Kidney glomerular epithelial cell (primary cell): Measurements from ENCODE around the gene TCP10L.
"Not testable (repeated sequence)": the region's sequence is repeated elsewhere in the genome, so short reads cannot be mapped to it uniquely, and the experiment has no call there.

ENCODE experiments used
- DNase-seq: peaks from one replicate; lab custom pipeline; 2025; lab: John Stamatoyannopoulos, UW

The TCP10L gene

GRCh38 chr21:32585042-32585710 lies at the start of gene TCP10L:
Gene TCP10L (minus strand): TSS chr21:32585523. CDS start chr21:32584304, 1,219 bp downstream.
- DNase-seq, result no peak

GRCh38 chr21:32626621-32627196 lies 41.4 kb upstream of the TCP10L start:
- DNase-seq, result no peak

GRCh38 chr21:32618218-32618617 lies 32.9 kb upstream of the TCP10L start:
- DNase-seq, result not testable (repeated sequence)

- no peak for DNase-seq
Measured at GRCh38 chr21:32613436-32614043, 28.2 kb upstream of the TCP10L start.

- DNase-seq, result no peak
Measured at GRCh38 chr21:32612999-32613337, 27.6 kb upstream of the TCP10L start.

- DNase-seq, result peak; percentile 97
Measured at GRCh38 chr21:32612075-32612998, 27.0 kb upstream of the TCP10L start, which contains the start of gene CFAP298. Gene CFAP298 (minus strand): TSS chr21:32612377. CDS start chr21:32612243, 134 bp downstream.

GRCh38 chr21:32611471-32611997 lies 26.2 kb upstream of the TCP10L start:
- DNase-seq, result no peak

GRCh38 chr21:32610940-32611339 lies 25.6 kb upstream of the TCP10L start:
- not testable (repeated sequence) for DNase-seq

- DNase-seq, result no peak
Measured at GRCh38 chr21:32608851-32609250, 23.5 kb upstream of the TCP10L start.

- no peak for DNase-seq
Measured at GRCh38 chr21:32605469-32605868, 20.1 kb upstream of the TCP10L start.

- no peak for DNase-seq
Measured at GRCh38 chr21:32604464-32604863, 19.1 kb upstream of the TCP10L start.

- DNase-seq, result no peak
Measured at GRCh38 chr21:32603131-32603530, 17.8 kb upstream of the TCP10L start.

- no peak for DNase-seq
Measured at GRCh38 chr21:32602099-32602498, 16.8 kb upstream of the TCP10L start.

- peak; percentile 12 for DNase-seq
Measured at GRCh38 chr21:32599526-32599925, 14.2 kb upstream of the TCP10L start.

- DNase-seq, result peak; percentile 18
Measured at GRCh38 chr21:32599091-32599490, 13.8 kb upstream of the TCP10L start.

GRCh38 chr21:32597205-32597604 lies 11.9 kb upstream of the TCP10L start:
- peak; percentile 79 for DNase-seq

- no peak for DNase-seq
Measured at GRCh38 chr21:32595431-32595830, 10.1 kb upstream of the TCP10L start.

GRCh38 chr21:32593690-32594089 lies 8.4 kb upstream of the TCP10L start:
- DNase-seq, result no peak

- DNase-seq, result no peak
Measured at GRCh38 chr21:32592929-32593502, 7.7 kb upstream of the TCP10L start.

- DNase-seq, result no peak
Measured at GRCh38 chr21:32590130-32590529, 4.8 kb upstream of the TCP10L start.

GRCh38 chr21:32587651-32588050 lies 2.3 kb upstream of the TCP10L start:
- DNase-seq, result no peak

- DNase-seq, result no peak
Measured at GRCh38 chr21:32587120-32587519, 1.8 kb upstream of the TCP10L start.
